IMR-90 (cell line): Measurements from ENCODE around the gene CARD19. TPM values are rescaled to one million over a fixed set of nuclear protein-coding genes. Genes with fewer than 3 reads are reported as not detected.

ENCODE experiments used
- CHD1 ChIP-seq: IDR thresholded peaks from 2 replicates; pipeline ENCODE4 v1.6.1; 2012; ENCODE audit warnings: low read depth, low read length, improper control_type of control experiment
- MAZ ChIP-seq: IDR thresholded peaks from 2 replicates; pipeline ENCODE4 v1.6.1; 2012; ENCODE audit warnings: low read depth, mild to moderate bottlenecking, low read length, improper control_type of control experiment, moderate library complexity, borderline replicate concordance
- USF2 ChIP-seq: fragments of 150-350 bp; IDR thresholded peaks from 2 replicates; pipeline ENCODE4 v1.6.1; 2017; ENCODE audit warnings: mild to moderate bottlenecking, antibody characterized with exemption, low read length, low read depth
- polyA plus RNA-seq, 3 experiments: library from polyadenylated mRNA; depleted of rRNA; stranded (reverse); fragments of >200 nt; gene quantifications; 2 replicates each; pipeline ENCODE4 v1.2.3, GENCODE V29; 2012; ENCODE audit warnings: low replicate concordance in 1 of 3
- total RNA-seq: library from RNA; depleted of rRNA; stranded (reverse); fragments of >200 nt; gene quantifications from 2 replicates; pipeline ENCODE4 v1.2.3, GENCODE V29; 2012

Gene CARD19
- total and polyA plus RNA-seq, 2 of the 4 experiments (the other 2 are of a cell fraction): 17.4 to 111 TPM

GRCh38 chr9:93119953-93120845 lies 24.2 kb downstream of the CARD19 start (continued):
- TF ChIP-seq USF2 (no peak), MAZ (peak; percentile 95; the same call in 1 of the 2 replicates), CHD1 (no peak)
